Stimulated activated naive B cell treated with anti-CD40 and anti-IgM and Interleukin-4, amounts not matched to agents 10 μg/mL and 1 μg/mL and 100 μg/mL, for 72 hours (primary cell): Measurements from ENCODE around the gene ZNF175.

ENCODE experiments used
- ATAC-seq, 2 donors: fragments of 150-1000 bp; cut with Tn5 transposase; replicated peaks; 2 replicates each; pipeline ENCODE4 v1.10.0; 2021; ENCODE audit warnings: moderate library complexity in 1 of 2
- DNase-seq: peaks from one replicate; pipeline ENCODE4 v3.0.0; 2021
- H3K27ac Mint-ChIP-seq: one replicate; pipeline ENCODE4 v1.8.0; 2022; ENCODE audit warnings: mild to moderate bottlenecking, mixed read lengths
- H3K27me3 Mint-ChIP-seq, 2 donors: one replicate each; pipeline ENCODE4 v1.8.0; 2022; ENCODE audit warnings: mixed read lengths in 2 of 2
- H3K36me3 Mint-ChIP-seq, 2 donors: one replicate each; pipeline ENCODE4 v1.8.0; 2022; ENCODE audit warnings: mixed read lengths in 2 of 2, mild to moderate bottlenecking in 1 of 2
- H3K4me1 Mint-ChIP-seq, 2 donors: one replicate each; pipeline ENCODE4 v1.8.0; 2022; ENCODE audit warnings: mixed read lengths in 2 of 2, mild to moderate bottlenecking in 1 of 2
- H3K4me3 Mint-ChIP-seq, 2 donors: one replicate each; pipeline ENCODE4 v1.8.0; 2022; ENCODE audit warnings: mild to moderate bottlenecking in 2 of 2, mixed read lengths in 2 of 2, moderate library complexity in 1 of 2
- H3K9me3 Mint-ChIP-seq, 2 donors: one replicate each; pipeline ENCODE4 v1.8.0; 2022; ENCODE audit warnings: mixed read lengths in 2 of 2, mild to moderate bottlenecking in 1 of 2

The ZNF175 gene

DNA sequence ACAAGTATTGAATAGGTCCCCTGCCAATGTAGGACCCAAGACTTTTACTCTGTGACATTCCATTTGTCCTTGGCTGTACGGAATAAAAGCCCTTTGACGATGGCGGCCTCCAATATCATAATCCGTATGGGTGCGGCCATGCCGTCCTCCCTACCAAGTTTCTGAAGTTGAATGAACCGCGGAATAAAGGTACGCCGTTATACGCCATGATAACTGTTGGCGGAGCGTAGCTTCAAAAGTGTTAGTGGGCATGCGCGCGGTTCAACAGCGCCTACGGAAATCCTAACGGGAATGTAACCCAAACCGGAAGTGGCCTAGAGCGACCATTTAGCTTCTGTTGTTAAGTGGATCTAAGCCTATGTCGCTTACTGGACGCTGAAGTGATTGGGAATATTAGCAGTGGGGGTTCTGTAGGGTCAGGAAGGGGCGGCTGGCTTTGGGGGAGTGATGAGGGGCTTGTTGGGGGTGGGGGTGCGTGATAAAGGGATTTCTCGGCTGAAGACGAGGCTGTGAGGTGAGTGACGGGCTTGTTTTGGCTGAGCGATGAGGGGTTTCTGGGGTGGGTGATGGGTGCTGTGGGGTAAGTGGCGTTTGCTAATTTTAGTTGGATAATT is at the start of gene ZNF175:
ZNF175 (plus strand) TSS at position 322 of the 614 bp plus-strand sequence. CDS start 2,047 bp downstream, outside the sequence.
- Mint-ChIP-seq H3K27me3 (no peaks in the 10 kb centered on the region), H3K9me3 (no peaks in the 10 kb centered on the region), H3K36me3 (peaks cover 17% of the 10 kb centered on the region in 2 donors), H3K4me1 (peaks cover 18 to 27% of the 10 kb centered on the region in 2 donors), H3K27ac (peak within 1 kb of the TSS; percentile 96), H3K4me3 (peak within 1 kb of the TSS; percentile 94 to 100)
- DNase-seq = peak; percentile 87
- ATAC-seq = peak; percentile 93 to 96

GRCh38 chr19:51521357-51521756 is 49.7 kb upstream of the ZNF175 start:
- Mint-ChIP-seq H3K9me3 (peaks cover 0 to 5% of the 10 kb centered on the region in 2 donors), H3K4me3 (no peak overlapping the region), H3K27me3 (peaks cover 4 to 8% of the 10 kb centered on the region in 2 donors), H3K36me3 (peaks cover 48 to 74% of the 10 kb centered on the region in 2 donors), H3K4me1 (peaks cover 12 to 33% of the 10 kb centered on the region in 2 donors), H3K27ac (no peak overlapping the region)
- ATAC-seq (no peak), DNase-seq (no peak)

DNA sequence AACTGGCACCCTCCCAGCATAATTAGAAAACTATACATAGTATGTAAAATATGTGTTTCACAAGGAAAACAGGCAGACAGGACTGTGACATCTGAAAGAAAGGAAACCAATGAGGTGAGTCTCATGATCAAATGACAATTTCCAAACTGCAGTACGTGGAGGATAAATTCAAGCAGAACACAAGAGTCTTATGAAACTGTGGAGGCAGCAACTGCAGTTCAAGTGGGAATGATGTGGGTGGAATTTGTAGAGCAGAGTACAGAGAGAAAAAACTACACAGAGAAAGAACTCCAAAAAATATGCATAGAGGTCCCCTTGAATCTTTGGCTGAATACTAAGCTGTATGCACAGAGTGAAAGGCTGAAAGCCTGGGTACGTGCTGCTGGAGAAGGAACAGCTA is 49.3 kb upstream of the ZNF175 start:
- Mint-ChIP-seq H3K27me3 (peaks cover 4 to 7% of the 10 kb centered on the region in 2 donors), H3K4me3 (no peak overlapping the region), H3K27ac (no peak overlapping the region), H3K4me1 (peaks cover 16 to 38% of the 10 kb centered on the region in 2 donors), H3K36me3 (peaks cover 53 to 78% of the 10 kb centered on the region in 2 donors), H3K9me3 (peaks cover 0 to 5% of the 10 kb centered on the region in 2 donors)
- no peak for DNase-seq
- ATAC-seq = no peak

GRCh38 chr19:51524666-51525264 is 46.3 kb upstream of the ZNF175 start:
- no peaks in the 10 kb centered on the region for H3K9me3 Mint-ChIP-seq
- DNase-seq (no peak), ATAC-seq (no peak)
- no peak overlapping the region for H3K27ac Mint-ChIP-seq
- H3K4me1 Mint-ChIP-seq = peaks cover 23 to 58% of the 10 kb centered on the region in 2 donors
- no peak overlapping the region for H3K4me3 Mint-ChIP-seq
- no peaks in the 10 kb centered on the region for H3K27me3 Mint-ChIP-seq
- peaks cover 52 to 72% of the 10 kb centered on the region in 2 donors for H3K36me3 Mint-ChIP-seq

DNA sequence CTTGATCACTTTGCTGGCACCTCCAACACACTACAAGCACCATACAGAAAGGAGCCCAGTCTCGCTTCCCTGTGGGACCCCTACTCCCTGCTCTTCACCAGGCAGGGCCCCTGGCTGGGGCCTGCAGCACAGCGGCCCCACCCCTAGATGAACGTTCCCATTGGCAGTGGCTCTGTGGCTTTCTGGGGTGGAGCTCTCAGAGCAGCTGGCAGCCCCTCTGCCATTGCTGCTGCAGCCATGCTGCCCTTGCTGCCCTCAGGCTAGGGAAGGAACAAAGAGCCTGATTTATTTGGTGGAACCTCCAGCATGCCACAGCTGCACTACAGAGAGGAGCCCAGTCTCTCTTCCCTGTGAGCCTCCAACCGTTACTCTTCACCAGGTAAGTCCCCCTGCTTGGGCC is 45.4 kb upstream of the ZNF175 start:
- H3K4me1 Mint-ChIP-seq = peaks cover 30 to 67% of the 10 kb centered on the region in 2 donors
- peaks cover 55 to 70% of the 10 kb centered on the region in 2 donors for H3K36me3 Mint-ChIP-seq
- no peak for DNase-seq
- H3K27ac Mint-ChIP-seq = no peak overlapping the region
- no peak for ATAC-seq
- no peaks in the 10 kb centered on the region for H3K27me3 Mint-ChIP-seq
- no peak overlapping the region for H3K4me3 Mint-ChIP-seq
- no peaks in the 10 kb centered on the region for H3K9me3 Mint-ChIP-seq

- no peaks in the 10 kb centered on the region for H3K27me3 Mint-ChIP-seq
- no peak for ATAC-seq
- H3K4me3 Mint-ChIP-seq = peak overlapping the region; percentile 55 to 73
- H3K27ac Mint-ChIP-seq = no peak overlapping the region
- H3K9me3 Mint-ChIP-seq = peaks cover 0 to under 1% of the 10 kb centered on the region in 2 donors
- peaks cover 37 to 43% of the 10 kb centered on the region in 2 donors for H3K36me3 Mint-ChIP-seq
- H3K4me1 Mint-ChIP-seq = peaks cover 47 to 78% of the 10 kb centered on the region in 2 donors
- no peak for DNase-seq
Observed at GRCh38 chr19:51529301-51529700, 41.8 kb upstream of the ZNF175 start.

DNA sequence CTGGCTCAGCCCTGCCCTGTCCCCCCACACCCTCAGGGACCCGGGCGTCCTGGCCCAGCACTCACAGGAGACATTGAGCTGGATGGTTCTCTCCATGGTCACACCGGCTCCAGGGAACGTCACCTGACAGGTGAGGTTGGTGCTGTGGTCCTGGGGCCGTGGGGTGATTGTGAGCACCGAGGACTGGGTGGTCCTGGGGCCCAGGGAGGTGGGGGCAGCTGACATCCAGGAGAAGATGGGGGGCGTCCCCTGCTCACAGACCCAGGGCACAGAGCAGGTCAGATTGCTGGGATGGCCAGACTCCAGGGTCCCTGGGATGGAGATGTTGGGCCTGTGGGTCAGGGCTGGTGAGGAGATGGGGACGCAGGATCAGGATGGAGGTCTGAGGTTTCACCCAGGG is 40.5 kb upstream of the ZNF175 start:
- Mint-ChIP-seq H3K36me3 (peaks cover 27 to 32% of the 10 kb centered on the region in 2 donors), H3K27me3 (no peaks in the 10 kb centered on the region), H3K27ac (peak overlapping the region; percentile 89), H3K9me3 (peaks cover 0 to 3% of the 10 kb centered on the region in 2 donors), H3K4me3 (peak overlapping the region; percentile 84 to 86), H3K4me1 (peaks cover 53 to 87% of the 10 kb centered on the region in 2 donors)
- ATAC-seq (no peak), DNase-seq (no peak)

DNA sequence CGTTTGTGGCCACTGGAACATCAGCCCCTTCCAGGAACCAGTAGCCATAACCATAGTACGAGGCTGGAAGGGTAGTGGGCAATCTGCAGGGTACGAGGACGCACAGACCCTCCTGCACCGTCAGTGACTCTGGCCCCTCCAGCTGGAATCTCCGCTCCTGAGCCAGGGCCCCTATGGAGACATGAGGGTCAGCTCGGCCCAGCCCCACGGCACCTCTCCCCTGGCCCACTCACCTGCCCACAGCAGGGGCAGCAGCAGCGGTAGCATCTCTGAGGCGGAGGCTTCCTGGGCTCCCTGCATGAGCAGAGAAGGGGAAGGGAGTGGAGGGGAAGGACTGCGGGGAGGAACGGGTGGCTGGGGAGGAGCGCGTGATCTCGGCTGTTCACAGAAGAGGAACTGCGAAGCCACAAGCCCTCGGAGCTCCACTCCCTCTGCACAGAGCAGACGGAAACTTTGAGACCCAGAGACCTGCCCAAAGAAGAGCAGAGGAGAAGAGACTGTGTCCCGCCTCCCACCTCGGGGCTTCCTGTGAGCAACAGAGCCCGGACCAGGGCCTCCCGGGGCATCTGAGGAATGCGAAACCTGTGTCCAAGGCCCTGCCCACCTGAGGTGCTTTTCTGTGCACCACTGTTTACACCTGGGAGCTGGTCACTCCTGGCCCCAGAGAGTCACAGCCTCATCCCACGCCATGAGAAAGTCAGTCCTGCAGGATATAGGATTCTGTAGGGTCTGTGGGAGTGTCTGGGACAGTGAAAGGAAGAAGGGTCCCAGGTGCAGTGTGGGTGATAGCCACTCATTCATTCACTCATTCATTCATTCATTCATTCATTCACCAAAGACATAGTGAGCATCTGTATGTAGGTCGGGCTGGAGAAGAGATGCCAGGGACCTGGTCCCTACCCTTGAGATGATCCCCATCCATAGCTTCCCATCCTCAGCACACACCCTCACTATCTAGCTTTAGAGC is 39.5 kb upstream of the ZNF175 start, which contains the start of gene SIGLEC6:
SIGLEC6 (minus strand) TSS at position 322 of the 967 bp plus-strand sequence; CDS start at position 300, 22 bp downstream.
- Mint-ChIP-seq H3K27ac (peak within 1 kb of the TSS; percentile 89), H3K4me3 (peak within 1 kb of the TSS; percentile 84 to 86), H3K27me3 (no peaks in the 10 kb centered on the region), H3K4me1 (peaks cover 55 to 87% of the 10 kb centered on the region in 2 donors), H3K9me3 (peaks cover 0 to 3% of the 10 kb centered on the region in 2 donors), H3K36me3 (peaks cover 21 to 22% of the 10 kb centered on the region in 2 donors)
- DNase-seq (peak; percentile 82), ATAC-seq (peak; percentile 95 to 97)

- no peak for DNase-seq
- peak overlapping the region; percentile 85 for H3K27ac Mint-ChIP-seq
- peak; percentile 72 to 80 for ATAC-seq
- H3K27me3 Mint-ChIP-seq = peaks cover 0 to 11% of the 10 kb centered on the region in 2 donors
- peaks cover 6% of the 10 kb centered on the region in 2 donors for H3K36me3 Mint-ChIP-seq
- H3K9me3 Mint-ChIP-seq = peaks cover 0 to 3% of the 10 kb centered on the region in 2 donors
- H3K4me3 Mint-ChIP-seq = peak overlapping the region; percentile 67 to 69
- H3K4me1 Mint-ChIP-seq = peaks cover 47 to 66% of the 10 kb centered on the region in 2 donors
Observed at GRCh38 chr19:51535535-51535934, 35.5 kb upstream of the ZNF175 start.

DNA sequence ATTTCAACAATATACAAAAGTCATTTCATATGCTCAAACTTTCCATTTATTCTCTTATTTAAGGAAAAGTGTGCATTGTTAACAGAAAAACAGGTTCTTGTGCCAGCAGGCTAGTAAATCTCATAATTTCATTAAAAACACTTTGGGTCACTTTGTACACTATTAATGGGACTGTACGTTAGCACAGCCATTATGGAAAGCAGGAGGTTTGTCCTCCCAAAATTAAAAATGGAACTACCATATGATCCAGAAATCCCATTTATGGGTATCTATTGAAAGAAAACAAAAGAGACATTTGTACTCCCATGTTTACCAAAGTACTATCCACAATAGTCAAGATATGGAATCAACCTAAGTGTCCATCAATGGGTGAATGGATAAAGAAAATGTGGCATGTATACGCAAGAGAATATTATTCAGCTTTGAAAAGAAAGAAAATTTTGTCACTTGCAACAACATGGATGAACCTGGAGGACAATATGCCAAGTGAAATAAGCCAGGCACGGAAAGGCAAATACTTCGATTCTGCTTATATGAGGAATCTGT is 31.2 kb upstream of the ZNF175 start:
- ATAC-seq (no peak), DNase-seq (no peak)
- Mint-ChIP-seq H3K9me3 (peaks cover 0 to 1% of the 10 kb centered on the region in 2 donors), H3K4me3 (no peak overlapping the region), H3K4me1 (peaks cover 35 to 61% of the 10 kb centered on the region in 2 donors), H3K27me3 (peaks cover 16 to 38% of the 10 kb centered on the region in 2 donors), H3K36me3 (peaks cover 2 to 8% of the 10 kb centered on the region in 2 donors), H3K27ac (no peak overlapping the region)

DNA sequence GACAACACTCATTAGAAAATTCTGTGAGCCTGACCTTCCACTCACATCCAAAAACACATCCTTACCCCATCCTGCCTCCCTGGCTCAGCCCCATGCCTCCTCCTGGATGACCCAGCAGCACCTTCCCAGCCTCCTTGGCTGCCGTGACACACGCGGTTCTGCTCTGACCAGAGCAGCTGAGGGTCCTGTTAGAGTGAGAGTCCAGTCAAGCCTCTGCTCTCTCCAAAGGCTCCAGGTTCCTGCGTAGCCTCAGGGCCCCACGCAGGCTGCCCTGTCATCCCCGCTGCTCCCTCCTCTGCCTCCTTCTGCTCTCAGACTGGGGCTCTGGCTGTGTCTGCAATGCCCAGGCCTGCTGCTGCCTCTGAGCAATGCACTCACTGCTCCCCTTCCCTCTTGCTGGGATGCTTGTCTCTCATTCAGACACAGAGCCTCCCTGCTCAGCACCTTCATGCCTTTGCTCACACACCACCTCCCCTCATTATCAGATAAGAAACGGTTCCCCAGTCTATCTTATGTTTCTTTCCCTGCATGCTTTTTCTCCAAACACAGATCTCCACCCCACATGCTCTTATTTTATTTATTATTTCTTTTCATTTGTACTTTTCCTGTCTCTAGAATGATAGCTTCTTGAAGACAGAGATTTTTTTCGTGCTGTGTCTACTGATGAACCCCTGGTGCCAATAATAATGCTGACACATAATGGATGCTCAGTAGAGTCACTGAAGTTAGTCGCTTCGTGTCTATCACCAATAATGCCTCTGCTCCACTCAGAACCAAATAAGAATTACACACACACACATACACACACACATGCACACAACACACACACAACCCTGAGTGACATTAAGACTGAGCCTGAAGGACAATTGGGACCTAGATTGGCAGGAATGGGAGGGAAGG is 29.4 kb upstream of the ZNF175 start:
- no peak for DNase-seq
- H3K27me3 Mint-ChIP-seq = peaks cover 16 to 38% of the 10 kb centered on the region in 2 donors
- H3K4me1 Mint-ChIP-seq = peaks cover 42 to 61% of the 10 kb centered on the region in 2 donors
- peaks cover 2 to 8% of the 10 kb centered on the region in 2 donors for H3K36me3 Mint-ChIP-seq
- ATAC-seq = no peak
- peak overlapping the region; percentile 38 for H3K27ac Mint-ChIP-seq
- no peaks in the 10 kb centered on the region for H3K9me3 Mint-ChIP-seq
- H3K4me3 Mint-ChIP-seq = no peak overlapping the region

- no peak for DNase-seq
- Mint-ChIP-seq H3K27ac (peak overlapping the region; percentile 14), H3K27me3 (peaks cover 16 to 38% of the 10 kb centered on the region in 2 donors), H3K9me3 (no peaks in the 10 kb centered on the region), H3K36me3 (peaks cover 2 to 8% of the 10 kb centered on the region in 2 donors), H3K4me1 (peaks cover 48 to 62% of the 10 kb centered on the region in 2 donors), H3K4me3 (no peak overlapping the region)
- no peak for ATAC-seq
Observed at GRCh38 chr19:51542699-51543098, 28.4 kb upstream of the ZNF175 start.

GRCh38 chr19:51544038-51544437 is 27.0 kb upstream of the ZNF175 start:
- no peak overlapping the region for H3K4me3 Mint-ChIP-seq
- H3K9me3 Mint-ChIP-seq = no peaks in the 10 kb centered on the region
- ATAC-seq = no peak
- H3K27me3 Mint-ChIP-seq = peaks cover 16 to 27% of the 10 kb centered on the region in 2 donors
- H3K27ac Mint-ChIP-seq = no peak overlapping the region
- peaks cover 0 to 8% of the 10 kb centered on the region in 2 donors for H3K36me3 Mint-ChIP-seq
- no peak for DNase-seq
- peaks cover 56 to 74% of the 10 kb centered on the region in 2 donors for H3K4me1 Mint-ChIP-seq
